ENCODE results near the gene AP3S1. TPM values are rescaled to one million over a fixed set of nuclear protein-coding genes. Genes with fewer than 3 reads are reported as not detected.

AP3S1 gene
- total RNA-seq, 1 donor from 2014 or later = 133 TPM

- DNase-seq (ENCODE audit: low spot score) = no peak
- Mint-ChIP-seq H3K4me1 (ENCODE audit: low read depth) (peaks cover 3% of the 10 kb centered on the region), H3K27ac (ENCODE audit: unreplicated experiment) (no peak overlapping the region), H3K36me3 (ENCODE audit: low read depth) (peaks cover 4% of the 10 kb centered on the region), H3K27me3 (ENCODE audit: low read depth) (no peaks in the 10 kb centered on the region), H3K9me3 (ENCODE audit: low read depth) (no peaks in the 10 kb centered on the region), H3K4me3 (ENCODE audit: unreplicated experiment) (no peak overlapping the region)
- peak; percentile 78 for TF ChIP-seq CTCF (IDR thresholded peaks at IDR 0.05)
Observed at GRCh38 chr5:115888027-115888426, 46.3 kb downstream of the AP3S1 start.

- DNase-seq (ENCODE audit: low spot score) = no peak
- no peak overlapping the region for H3K27ac Mint-ChIP-seq (ENCODE audit: unreplicated experiment)
- H3K4me3 Mint-ChIP-seq (ENCODE audit: unreplicated experiment) = no peak overlapping the region
- peaks cover 17% of the 10 kb centered on the region for H3K4me1 Mint-ChIP-seq (ENCODE audit: low read depth)
- H3K36me3 Mint-ChIP-seq (ENCODE audit: low read depth) = peaks cover 1% of the 10 kb centered on the region
- H3K27me3 Mint-ChIP-seq (ENCODE audit: low read depth) = no peaks in the 10 kb centered on the region
- TF ChIP-seq CTCF (IDR thresholded peaks at IDR 0.05) = no peak
- no peaks in the 10 kb centered on the region for H3K9me3 Mint-ChIP-seq (ENCODE audit: low read depth)
Observed at GRCh38 chr5:115892021-115892420, 50.3 kb downstream of the AP3S1 start.

GRCh38 chr5:115894342-115894741, 52.6 kb downstream of the AP3S1 start:
- Mint-ChIP-seq H3K27ac (ENCODE audit: unreplicated experiment) (no peak overlapping the region), H3K36me3 (ENCODE audit: low read depth) (peaks cover 3% of the 10 kb centered on the region), H3K9me3 (ENCODE audit: low read depth) (no peaks in the 10 kb centered on the region), H3K27me3 (ENCODE audit: low read depth) (no peaks in the 10 kb centered on the region), H3K4me3 (ENCODE audit: unreplicated experiment) (no peak overlapping the region), H3K4me1 (ENCODE audit: low read depth) (peaks cover 19% of the 10 kb centered on the region)
- DNase-seq (ENCODE audit: low spot score) = no peak
- no peak for TF ChIP-seq CTCF (IDR thresholded peaks at IDR 0.05)

GRCh38 chr5:115895821-115896220, 54.1 kb downstream of the AP3S1 start:
- DNase-seq (ENCODE audit: low spot score) = no peak
- Mint-ChIP-seq H3K4me3 (ENCODE audit: unreplicated experiment) (no peak overlapping the region), H3K9me3 (ENCODE audit: low read depth) (no peaks in the 10 kb centered on the region), H3K36me3 (ENCODE audit: low read depth) (peaks cover 5% of the 10 kb centered on the region), H3K4me1 (ENCODE audit: low read depth) (peaks cover 19% of the 10 kb centered on the region), H3K27ac (ENCODE audit: unreplicated experiment) (peak overlapping the region; percentile 85), H3K27me3 (ENCODE audit: low read depth) (no peaks in the 10 kb centered on the region)
- TF ChIP-seq CTCF (IDR thresholded peaks at IDR 0.05) = no peak

- no peak for TF ChIP-seq CTCF (IDR thresholded peaks at IDR 0.05)
- Mint-ChIP-seq H3K4me1 (ENCODE audit: low read depth) (peaks cover 21% of the 10 kb centered on the region), H3K36me3 (ENCODE audit: low read depth) (peaks cover 3% of the 10 kb centered on the region), H3K27ac (ENCODE audit: unreplicated experiment) (no peak overlapping the region), H3K9me3 (ENCODE audit: low read depth) (no peaks in the 10 kb centered on the region), H3K4me3 (ENCODE audit: unreplicated experiment) (no peak overlapping the region), H3K27me3 (ENCODE audit: low read depth) (no peaks in the 10 kb centered on the region)
- DNase-seq (ENCODE audit: low spot score) = no peak
Observed at GRCh38 chr5:115898656-115899055, 56.9 kb downstream of the AP3S1 start.

All from chondrocyte (in vitro differentiated cells).